Neural cell (in vitro differentiated cells): ENCODE measurements around the gene DMGDH. TPM values are rescaled to one million over a fixed set of nuclear protein-coding genes. Genes with fewer than 3 reads are reported as not detected.

ENCODE experiments used
- H2AFZ ChIP-seq: fragments of 200-600, 300-800 bp; sonication (generic), shearing (Covaris generic); 2 replicates; pipeline ENCODE4 v1.6.0; 2014; ENCODE audit warnings: low read depth, mild to moderate bottlenecking, antibody characterized with exemption, low read length, moderate library complexity
- H3F3A ChIP-seq: fragments of 200-600 bp; shearing (Covaris generic); 2 replicates; pipeline ENCODE4 v1.6.1; 2016; ENCODE audit warnings: mild to moderate bottlenecking, moderate library complexity, mixed read lengths, antibody characterized with exemption, low read length; ENCODE audit not compliant: insufficient read depth, poor library complexity, severe bottlenecking
- H3K27ac ChIP-seq: fragments of 200-600, 300-800 bp; sonication (generic), shearing (Covaris generic); 2 replicates; pipeline ENCODE4 v1.5.1; 2014; ENCODE audit warnings: mild to moderate bottlenecking, low read length, moderate library complexity
- H3K27me3 ChIP-seq: fragments of 300-800, 200-600 bp; sonication (generic), shearing (Covaris generic); 2 replicates; pipeline ENCODE4 v1.6.0; 2014; ENCODE audit warnings: mild to moderate bottlenecking, low read depth, low read length, moderate library complexity; ENCODE audit not compliant: insufficient read depth
- H3K36me3 ChIP-seq: fragments of 300-800, 200-600 bp; sonication (generic), shearing (Covaris generic); 2 replicates; pipeline ENCODE4 v1.5.1; 2014; ENCODE audit warnings: mild to moderate bottlenecking, antibody characterized with exemption, low read length, moderate library complexity; ENCODE audit not compliant: insufficient read depth
- H3K4me2 ChIP-seq: fragments of 300-800, 200-600 bp; sonication (generic), shearing (Covaris generic); 2 replicates; pipeline ENCODE4 v1.6.0; 2014; ENCODE audit warnings: mild to moderate bottlenecking, low read length
- H3K4me3 ChIP-seq: fragments of 300-800, 200-600 bp; sonication (generic), shearing (Covaris generic); 2 replicates; pipeline ENCODE4 v1.5.1; 2014; ENCODE audit warnings: mild to moderate bottlenecking, low read length, moderate library complexity
- H3K79me2 ChIP-seq: fragments of 200-600 bp; shearing (Covaris generic); replicated peaks from 2 replicates; pipeline ENCODE4 v1.6.0; 2014; ENCODE audit warnings: mild to moderate bottlenecking, low read length, moderate library complexity; ENCODE audit not compliant: insufficient read depth
- H3K9ac ChIP-seq: fragments of 300-800, 200-600 bp; sonication (generic), shearing (Covaris generic); 2 replicates; pipeline ENCODE4 v1.6.1; 2016; ENCODE audit warnings: mild to moderate bottlenecking, low read length, mixed read lengths
- H3K9me2 ChIP-seq: fragments of 200-600 bp; shearing (Covaris generic); 2 replicates; pipeline ENCODE4 v1.6.1; 2016; ENCODE audit warnings: mild to moderate bottlenecking, low read length, mixed read lengths; ENCODE audit not compliant: insufficient read depth
- H3K9me3 ChIP-seq: fragments of 200-600, 300-800 bp; sonication (generic), shearing (Covaris generic); 2 replicates; pipeline ENCODE4 v1.6.1; 2016; ENCODE audit warnings: mild to moderate bottlenecking, mixed run types, low read length, moderate library complexity, mixed read lengths
- H4K20me1 ChIP-seq: fragments of 200-600 bp; shearing (Covaris generic); 2 replicates; pipeline ENCODE4 v1.6.1; 2016; ENCODE audit warnings: mild to moderate bottlenecking, mixed run types; ENCODE audit not compliant: insufficient read depth
- CTCF ChIP-seq: fragments of 450-650 bp; IDR thresholded peaks from 2 replicates; pipeline ENCODE4 v1.5.1; 2014; ENCODE audit warnings: antibody characterized with exemption, mild to moderate bottlenecking, moderate library complexity; ENCODE audit not compliant: poor library complexity, severe bottlenecking
- EP300 ChIP-seq: fragments of 450-650 bp; conservative IDR thresholded peaks from 2 replicates; pipeline ENCODE4 v1.6.1; 2014; ENCODE audit warnings: antibody characterized with exemption, mild to moderate bottlenecking, moderate library complexity; ENCODE audit not compliant: poor library complexity, severe bottlenecking
- EZH2 ChIP-seq: fragments of 200-600, 300-800 bp; shearing (Covaris generic), sonication (generic); IDR thresholded peaks from 2 replicates; pipeline ENCODE4 v1.6.1; 2014; ENCODE audit warnings: antibody characterized with exemption, low read length, borderline replicate concordance, mild to moderate bottlenecking; ENCODE audit not compliant: insufficient read depth, poor library complexity, severe bottlenecking
- MXI1 ChIP-seq: fragments of 450-650 bp; conservative IDR thresholded peaks from 2 replicates; pipeline ENCODE4 v1.6.1; 2014; ENCODE audit warnings: antibody characterized with exemption, mild to moderate bottlenecking; ENCODE audit not compliant: poor library complexity, severe bottlenecking
- POLR2AphosphoS5 ChIP-seq: IDR thresholded peaks from 2 replicates; pipeline ENCODE4 v1.6.1; 2012
- RAD21 ChIP-seq: fragments of 450-650 bp; conservative IDR thresholded peaks from 2 replicates; pipeline ENCODE4 v1.6.1; 2014; ENCODE audit warnings: antibody characterized with exemption, mild to moderate bottlenecking, moderate library complexity
- REST ChIP-seq: IDR thresholded peaks from 2 replicates; pipeline ENCODE4 v1.6.1; 2012; ENCODE audit warnings: borderline replicate concordance
- SMC3 ChIP-seq: fragments of 450-650 bp; conservative IDR thresholded peaks from 2 replicates; pipeline ENCODE4 v1.6.1; 2014; ENCODE audit warnings: antibody characterized with exemption, mild to moderate bottlenecking, moderate library complexity; ENCODE audit not compliant: poor library complexity
- TAF1 ChIP-seq: IDR thresholded peaks from 2 replicates; pipeline ENCODE4 v1.6.1; 2012; ENCODE audit warnings: low read depth
- polyA plus RNA-seq: library from polyadenylated mRNA; depleted of rRNA; stranded (reverse); fragments of >200 nt; gene quantifications from 2 replicates; pipeline ENCODE4 v1.2.3, GENCODE V29; 2014

Gene DMGDH
- polyA plus RNA-seq, 1 donor from 2014 or later: 0.93 TPM

GRCh38 chr5:79032031-79032695 lies 37.3 kb downstream of the DMGDH start:
- Histone ChIP-seq H3K27ac (no peak overlapping the region), H3K9me3 (no peaks in the 10 kb centered on the region), H3K9me2 (no peaks in the 10 kb centered on the region), H4K20me1 (no peaks in the 10 kb centered on the region), H3K79me2 (no peaks in the 10 kb centered on the region), H3F3A (no peaks in the 10 kb centered on the region), H3K4me3 (no peak overlapping the region), H3K36me3 (no peaks in the 10 kb centered on the region), H3K4me2 (no peak overlapping the region), H3K27me3 (no peaks in the 10 kb centered on the region), H3K9ac (no peak overlapping the region), H2AFZ (no peak overlapping the region)
- TF ChIP-seq RAD21: no peak
- no peak for TF ChIP-seq SMC3
- TF ChIP-seq POLR2AphosphoS5: no peak
- no peak for TF ChIP-seq CTCF
- TF ChIP-seq TAF1: no peak
- TF ChIP-seq EP300: no peak
- no peak for TF ChIP-seq REST
- TF ChIP-seq MXI1: no peak
- TF ChIP-seq EZH2: no peak

GRCh38 chr5:79031485-79031867 lies 38.0 kb downstream of the DMGDH start:
- H3K36me3 ChIP-seq: no peaks in the 10 kb centered on the region
- H3K27ac ChIP-seq: no peak overlapping the region
- no peaks in the 10 kb centered on the region for H3K9me2 ChIP-seq
- H3K9me3 ChIP-seq: no peaks in the 10 kb centered on the region
- H3K9ac ChIP-seq: no peak overlapping the region
- H3F3A ChIP-seq: no peaks in the 10 kb centered on the region
- H4K20me1 ChIP-seq: no peaks in the 10 kb centered on the region
- no peaks in the 10 kb centered on the region for H3K79me2 ChIP-seq
- H3K27me3 ChIP-seq: no peaks in the 10 kb centered on the region
- H3K4me3 ChIP-seq: no peak overlapping the region
- no peak overlapping the region for H2AFZ ChIP-seq
- no peak for TF ChIP-seq CTCF
- TF ChIP-seq MXI1: no peak
- no peak for TF ChIP-seq TAF1
- no peak overlapping the region for H3K4me2 ChIP-seq
